A549 (cell line): ENCODE data around the gene PDZK1IP1. TPM values are rescaled to one million over a fixed set of nuclear protein-coding genes. Genes with fewer than 3 reads are reported as not detected.
"Not testable (repeated sequence)": the region's sequence is repeated elsewhere in the genome, so short reads cannot be mapped to it uniquely, and the experiment has no call there.

Source experiments
- ATAC-seq, 2 experiments: fragments of 200-7000 bp in 1 of 2; fragments of >200 bp in 1 of 2; cut with Nextera tagmentation in 1 of 2; cut with Tn5 transposase in 1 of 2; 3 replicates each; pipeline versions ENCODE4 v1.8.0 to v1.9.1; 2018 to 2020; ENCODE audit warnings: mild to moderate bottlenecking in 1 of 2, moderate library complexity in 1 of 2
- CTCF ChIA-PET: fragments of 300-600 bp; sonication (Branson Sonifier 250); formaldehyde crosslinking; extraction: SDS; loops from one replicate; lab custom pipeline; 2021; ENCODE audit warnings: antibody characterized with exemption, inconsistent platforms; lab: Yijun Ruan, JAX
- POLR2A ChIA-PET: fragments of 350-600 bp; formaldehyde crosslinking; extraction: SDS; loops from one replicate; lab custom pipeline; 2021; ENCODE audit warnings: antibody characterized with exemption, inconsistent platforms; lab: Yijun Ruan, JAX
- DNase-seq, 2 experiments: peaks; one replicate each; pipeline versions ENCODE4 v3.0.0 to v3.0.0-alpha.2; 2011 to 2016; ENCODE audit warnings: low read depth in 1 of 2, low spot score in 1 of 2
- FAIRE-seq: peaks from 2 replicates; lab custom pipeline; 2011; peaks lifted over from hg19 to GRCh38; lab: Jason Lieb, UNC
- H3K27ac ChIP-seq, 2 experiments: fragments of >200 bp; sonication (Bioruptor Twin); formaldehyde crosslinking; 3 replicates each; pipeline ENCODE4 v1.5.1; 2016 to 2017
- H3K4me1 ChIP-seq: fragments of >200 bp; sonication (Bioruptor Twin); formaldehyde crosslinking; 3 replicates; pipeline ENCODE4 v1.6.1; 2016
- H3K4me2 ChIP-seq: fragments of >200 bp; sonication (Bioruptor Twin); formaldehyde crosslinking; 3 replicates; pipeline ENCODE4 v1.6.1; 2016
- H3K4me3 ChIP-seq: fragments of >200 bp; sonication (Bioruptor Twin); formaldehyde crosslinking; 3 replicates; pipeline ENCODE4 v1.5.1; 2016
- H3K9me3 ChIP-seq: fragments of >200 bp; sonication (Bioruptor Twin); formaldehyde crosslinking; 3 replicates; pipeline ENCODE4 v1.6.1; 2016
- CEBPB ChIP-seq, 2 experiments: fragments of >200 bp in 1 of 2; sonication (Bioruptor Twin) in 1 of 2; formaldehyde crosslinking in 1 of 2; IDR thresholded peaks; 2 replicates each; pipeline ENCODE4 v1.6.1; 2012 to 2016
- CTCF ChIP-seq: fragments of >200 bp; sonication (Bioruptor Twin); formaldehyde crosslinking; IDR thresholded peaks from 3 replicates; pipeline ENCODE4 v1.5.1; 2016
- EHMT2 ChIP-seq: fragments of 200-600 bp; sonication (generic); IDR thresholded peaks from 2 replicates; pipeline ENCODE4 v1.6.1; 2016; ENCODE audit warnings: antibody characterized with exemption, low read depth, mild to moderate bottlenecking, moderate library complexity
- ELK1 ChIP-seq: fragments of 150-350 bp; IDR thresholded peaks from 2 replicates; pipeline ENCODE4 v1.6.1; 2014; ENCODE audit warnings: low read depth, mild to moderate bottlenecking, low read length
- GATA3 ChIP-seq: IDR thresholded peaks from 2 replicates; pipeline ENCODE4 v1.6.1; 2012; ENCODE audit warnings: borderline replicate concordance
- HDAC2 ChIP-seq: fragments of 200-600 bp; sonication (generic); IDR thresholded peaks from 2 replicates; pipeline ENCODE4 v1.6.1; 2016
- HEYL ChIP-seq: fragments of 250-450 bp; sonication (Bioruptor Pico); IDR thresholded peaks from 2 replicates; pipeline ENCODE4 v1.8.0; 2021; ENCODE audit warnings: mild to moderate bottlenecking, moderate library complexity
- HOXB13 ChIP-seq: fragments of 250-450 bp; sonication (Bioruptor Pico); IDR thresholded peaks from 2 replicates; pipeline ENCODE4 v1.5.0; 2020; ENCODE audit warnings: low read depth, mild to moderate bottlenecking, moderate library complexity
- HOXB5 ChIP-seq: fragments of 250-450 bp; sonication (Bioruptor Pico); IDR thresholded peaks from 2 replicates; pipeline ENCODE4 v1.5.0; 2020; ENCODE audit warnings: mild to moderate bottlenecking, moderate library complexity
- MYC ChIP-seq: IDR thresholded peaks from 2 replicates; pipeline ENCODE4 v1.6.1; 2012; ENCODE audit warnings: mild to moderate bottlenecking, inconsistent platforms, low read length, improper control_type of control experiment, borderline replicate concordance
- NFE2L2 ChIP-seq: fragments of 150-350 bp; conservative IDR thresholded peaks from 2 replicates; pipeline ENCODE4 v1.6.1; 2014; ENCODE audit warnings: low read length
- SREBF2 ChIP-seq: fragments of 450-650 bp; IDR thresholded peaks from 2 replicates; pipeline ENCODE4 v1.6.1; 2014; ENCODE audit warnings: mild to moderate bottlenecking, moderate library complexity
- ZSCAN20 ChIP-seq: fragments of 250-450 bp; sonication (Bioruptor Pico); IDR thresholded peaks from 2 replicates; pipeline ENCODE4 v1.8.0; 2022; ENCODE audit warnings: mild to moderate bottlenecking, moderate library complexity
- WGBS: methylation state at CpG from one replicate; pipeline ENCODE4 v1.1.6; 2017; ENCODE audit errors: missing lambda C conversion rate; 5-methylcytosine and 5-hydroxymethylcytosine counted together
- polyA plus RNA-seq, 4 experiments: library from polyadenylated mRNA; depleted of rRNA in 3 of 4; stranded (reverse); fragments of >200 nt; fragmentation: RNase III in 1 of 4; extraction: RNeasy Plus Mini Kit Qiagen cat#74134 plus additional on column Dnase treatment in 1 of 4; gene quantifications; 2 replicates in 3 of 4; 3 replicates in 1 of 4; pipeline ENCODE4 v1.2.3, GENCODE V29; 2011 to 2017
- TF ChIP-seq, protein P1 (sequence below): fragments of 250-450 bp; sonication (Bioruptor Pico); IDR thresholded peaks from 2 replicates; pipeline ENCODE4 v1.5.0; 2020; ENCODE audit warnings: low read depth, mild to moderate bottlenecking, moderate library complexity
- TF ChIP-seq, protein P2 (sequence below): fragments of >200 bp; sonication (Bioruptor Twin); formaldehyde crosslinking; IDR thresholded peaks from 3 replicates; pipeline ENCODE4 v1.6.1; 2016

PDZK1IP1 gene
- polyA plus RNA-seq, 2 of the 4 experiments (the other 2 are of a cell fraction) = 2.2 to 6.4 TPM

- DNase-seq = no peak
- WGBS = 21% methylated on average over 6 of the region's 6 CpGs
- Histone ChIP-seq H3K4me1 (no peaks in the 10 kb centered on the region), H3K4me3 (no peak overlapping the region), H3K27ac (no peak overlapping the region), H3K9me3 (no peaks in the 10 kb centered on the region), H3K4me2 (no peak overlapping the region)
- peak in 1 of 2 experiments; percentile 60; a peak in 2 of 6 replicates for ATAC-seq
- no peak for FAIRE-seq
- ChIA-PET POLR2A (no interaction called here), CTCF (no interaction called here)
- TF ChIP-seq SREBF2 (no peak), CEBPB (IDR thresholded peaks at IDR 0.05) (no peak), EHMT2 (no peak), HDAC2 (no peak), ZSCAN20 (CRISPR knock-in tag) (no peak), HEYL (no peak), HOXB13 (no peak), CTCF (no peak), MYC (no peak), GATA3 (no peak), HOXB5 (CRISPR knock-in tag) (no peak), NFE2L2 (no peak), ELK1 (no peak)
- TF ChIP-seq, protein P1, sequence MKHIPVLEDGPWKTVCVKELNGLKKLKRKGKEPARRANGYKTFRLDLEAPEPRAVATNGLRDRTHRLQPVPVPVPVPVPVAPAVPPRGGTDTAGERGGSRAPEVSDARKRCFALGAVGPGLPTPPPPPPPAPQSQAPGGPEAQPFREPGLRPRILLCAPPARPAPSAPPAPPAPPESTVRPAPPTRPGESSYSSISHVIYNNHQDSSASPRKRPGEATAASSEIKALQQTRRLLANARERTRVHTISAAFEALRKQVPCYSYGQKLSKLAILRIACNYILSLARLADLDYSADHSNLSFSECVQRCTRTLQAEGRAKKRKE = no peak
- TF ChIP-seq, protein P2, sequence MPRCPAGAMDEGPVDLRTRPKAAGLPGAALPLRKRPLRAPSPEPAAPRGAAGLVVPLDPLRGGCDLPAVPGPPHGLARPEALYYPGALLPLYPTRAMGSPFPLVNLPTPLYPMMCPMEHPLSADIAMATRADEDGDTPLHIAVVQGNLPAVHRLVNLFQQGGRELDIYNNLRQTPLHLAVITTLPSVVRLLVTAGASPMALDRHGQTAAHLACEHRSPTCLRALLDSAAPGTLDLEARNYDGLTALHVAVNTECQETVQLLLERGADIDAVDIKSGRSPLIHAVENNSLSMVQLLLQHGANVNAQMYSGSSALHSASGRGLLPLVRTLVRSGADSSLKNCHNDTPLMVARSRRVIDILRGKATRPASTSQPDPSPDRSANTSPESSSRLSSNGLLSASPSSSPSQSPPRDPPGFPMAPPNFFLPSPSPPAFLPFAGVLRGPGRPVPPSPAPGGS = no peak
Observed at GRCh38 chr1:47147047-47147785, 42.6 kb downstream of the PDZK1IP1 start.

DNA sequence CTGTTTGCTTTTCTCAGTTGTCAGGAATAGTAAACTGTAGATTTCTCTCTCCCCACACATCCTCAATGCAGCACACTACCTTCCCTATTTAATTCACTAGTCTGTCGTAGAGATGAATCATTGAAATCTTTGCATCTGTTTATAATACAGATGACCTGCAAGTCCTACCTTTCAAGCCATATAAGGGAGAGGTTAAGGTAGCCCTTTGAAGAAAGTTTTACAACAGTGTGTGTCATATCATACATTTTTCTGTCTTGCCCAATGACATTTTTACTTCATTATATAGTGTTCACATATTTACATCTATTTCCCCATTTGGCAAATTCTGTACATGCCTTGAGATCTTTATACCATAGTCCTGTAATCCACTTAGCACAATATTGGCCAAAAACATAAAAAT is 43.3 kb downstream of the PDZK1IP1 start:
- POLR2A ChIA-PET, CTCF ChIA-PET, H3K4me1 ChIP-seq, H3K9me3 ChIP-seq, H3K4me3 ChIP-seq, H3K4me2 ChIP-seq, DNase-seq, ATAC-seq, H3K27ac ChIP-seq, FAIRE-seq: not testable (repeated sequence)
- WGBS = 0% methylated on average over 1 of the region's 1 CpG

DNA sequence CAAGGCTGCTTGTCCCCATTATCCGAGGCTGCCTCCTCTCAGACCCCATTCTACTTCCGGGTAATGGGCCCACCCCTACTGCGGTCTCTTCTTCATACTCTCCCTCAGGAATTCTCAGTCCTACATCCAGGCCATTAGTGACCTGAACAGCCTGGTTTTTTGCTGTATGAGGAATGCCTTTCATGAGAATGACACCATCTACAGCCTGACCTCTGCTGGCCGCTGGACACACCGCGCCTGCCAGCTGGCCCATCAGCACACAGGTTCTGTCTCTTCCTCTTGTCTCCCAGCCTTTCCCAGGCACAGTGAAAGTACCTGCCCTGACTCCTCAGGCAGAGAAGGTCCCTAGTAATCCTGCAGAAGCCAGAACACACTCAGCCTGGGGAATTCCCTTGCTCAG is 46.2 kb downstream of the PDZK1IP1 start:
- H3K4me3 ChIP-seq, FAIRE-seq, CTCF ChIA-PET, H3K4me1 ChIP-seq, H3K4me2 ChIP-seq, H3K9me3 ChIP-seq, POLR2A ChIA-PET, H3K27ac ChIP-seq: not testable (repeated sequence)
- ATAC-seq (peak in 1 of 2 experiments; percentile 72; a peak in 4 of 6 replicates), DNase-seq (peak in 1 of 2 experiments; percentile 3)
- 33% methylated on average over 6 of the region's 6 CpGs for WGBS

GRCh38 chr1:47140358-47140757 is 49.5 kb downstream of the PDZK1IP1 start:
- CTCF ChIA-PET, H3K9me3 ChIP-seq, POLR2A ChIA-PET, H3K27ac ChIP-seq, H3K4me1 ChIP-seq, H3K4me3 ChIP-seq, ATAC-seq, FAIRE-seq, DNase-seq, H3K4me2 ChIP-seq: not testable (repeated sequence)
- 31% methylated on average over 3 of the region's 3 CpGs for WGBS
